Fibroblast of the aortic adventitia (primary cell): Measurements from ENCODE around the gene ADAMTS3. TPM values are rescaled to one million over a fixed set of nuclear protein-coding genes. Genes with fewer than 3 reads are reported as not detected.

Source experiments
- DNase-seq: peaks from one replicate; pipeline ENCODE4 v3.0.0-alpha.2; 2010; ENCODE audit warnings: low read depth
- H3K4me3 ChIP-seq: 2 replicates; pipeline ENCODE4 v1.5.1; 2011; ENCODE audit warnings: low read depth, mild to moderate bottlenecking, control low read depth, low read length, moderate library complexity
- CTCF ChIP-seq: IDR thresholded peaks from 2 replicates; pipeline ENCODE4 v1.5.1; 2011; ENCODE audit warnings: mild to moderate bottlenecking, low read length, control low read depth, inconsistent platforms; ENCODE audit not compliant: insufficient read depth
- total RNA-seq: library from RNA; depleted of rRNA; stranded (reverse); fragments of >200 nt; gene quantifications from 2 replicates; pipeline ENCODE4 v1.2.3, GENCODE V29; 2012; ENCODE audit warnings: low replicate concordance

Gene ADAMTS3
- total RNA-seq, 1 donor: 20.3 TPM

- no peak for TF ChIP-seq CTCF
- DNase-seq: no peak
Observed at GRCh38 chr4:72507860-72508419, 61.1 kb downstream of the ADAMTS3 start.

GRCh38 chr4:72507167-72507566 lies 61.9 kb downstream of the ADAMTS3 start:
- DNase-seq: peak; percentile 39
- TF ChIP-seq CTCF: no peak
- H3K4me3 ChIP-seq: no peak overlapping the region

More at GRCh38 chr4:72507860-72508419, 61.1 kb downstream of the ADAMTS3 start:
- H3K4me3 ChIP-seq: no peak overlapping the region

- DNase-seq: peak; percentile 74
- peak; percentile 86 for TF ChIP-seq CTCF
- no peak overlapping the region for H3K4me3 ChIP-seq
Observed at GRCh38 chr4:72505314-72505744, 63.7 kb downstream of the ADAMTS3 start.

- no peak for DNase-seq
- no peak for TF ChIP-seq CTCF
- H3K4me3 ChIP-seq: no peak overlapping the region
Observed at GRCh38 chr4:72500214-72500613, 68.8 kb downstream of the ADAMTS3 start.

- TF ChIP-seq CTCF: peak; percentile 39
- no peak overlapping the region for H3K4me3 ChIP-seq
- DNase-seq: peak; percentile 32
Observed at GRCh38 chr4:72496119-72496518, 72.9 kb downstream of the ADAMTS3 start.

GRCh38 chr4:72494156-72494555 lies 74.9 kb downstream of the ADAMTS3 start:
- no peak overlapping the region for H3K4me3 ChIP-seq
- DNase-seq: no peak
- no peak for TF ChIP-seq CTCF

- DNase-seq: peak; percentile 82
- no peak for TF ChIP-seq CTCF
- H3K4me3 ChIP-seq: no peak overlapping the region
Observed at GRCh38 chr4:72489267-72489666, 79.8 kb downstream of the ADAMTS3 start.
